ENCODE results near the gene RASL11B.

RASL11B gene

DNA sequence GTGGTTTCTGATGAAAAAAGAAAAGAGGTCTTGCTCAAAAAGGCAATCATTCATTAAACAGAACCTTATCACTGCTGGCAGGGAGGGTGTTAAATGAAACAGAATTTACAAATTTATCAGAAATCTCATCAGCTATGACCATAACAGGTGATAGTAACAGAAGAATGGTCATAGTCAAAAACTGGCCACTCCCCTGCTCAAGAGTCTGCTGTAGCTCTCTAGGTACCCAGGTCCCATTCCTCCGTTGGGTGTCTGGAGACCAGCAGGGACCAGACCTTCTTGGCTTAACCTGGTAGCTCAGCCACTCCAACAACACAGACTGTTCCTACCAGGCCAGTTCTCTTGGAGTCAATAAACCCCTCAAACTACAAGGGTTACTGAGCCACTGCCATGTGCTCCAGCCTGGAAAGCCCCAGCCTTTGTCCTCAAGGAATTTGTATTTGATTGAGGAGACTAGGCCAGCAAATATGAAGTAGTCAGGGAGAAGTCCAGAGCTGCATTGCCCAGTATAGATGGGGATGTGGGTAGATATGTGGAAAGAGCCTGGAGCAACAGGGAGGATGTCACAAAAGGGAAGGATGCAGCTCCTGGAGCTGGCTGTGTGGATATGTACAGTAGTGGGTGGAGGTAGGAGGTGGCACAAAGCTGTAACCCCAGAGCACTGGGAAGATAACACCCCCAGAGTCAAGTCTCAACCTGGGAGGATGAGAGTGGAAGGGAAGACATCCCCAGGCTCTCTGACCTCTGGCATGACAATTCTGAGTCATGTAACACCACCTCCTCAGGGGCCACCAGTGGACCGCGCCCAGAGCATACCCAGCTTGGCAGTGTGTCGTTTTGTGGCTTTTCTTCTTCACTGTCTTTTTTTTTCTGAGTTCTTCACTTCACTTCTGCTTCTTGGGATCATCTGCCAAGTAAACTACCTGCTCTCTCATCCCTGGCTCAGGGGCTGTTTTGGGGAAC, 21.9 kb downstream of the RASL11B start:
- TF ChIP-seq EZH2phosphoT487 (IDR thresholded peaks at IDR 0.05; ENCODE audit: low read depth), result no peak
- Histone ChIP-seq H3K4me2 (ENCODE audit: low read length) (no peak overlapping the region), H3K4me3 (ENCODE audit: low read length) (no peak overlapping the region), H3K27me3 (ENCODE audit: low read depth, low read length) (no peaks in the 10 kb centered on the region), H3K27ac (ENCODE audit: low read length) (no peak overlapping the region), H4K20me1 (ENCODE audit: insufficient read depth, low read length) (no peaks in the 10 kb centered on the region), H2AFZ (ENCODE audit: low read depth, low read length) (no peak overlapping the region), H3K36me3 (replicated peaks; ENCODE audit: low read depth, low read length) (no peaks in the 10 kb centered on the region), H3K79me2 (ENCODE audit: low read length) (no peaks in the 10 kb centered on the region), H3K4me1 (ENCODE audit: low read length) (no peaks in the 10 kb centered on the region), H3K9me3 (ENCODE audit: insufficient read depth, low read length) (no peaks in the 10 kb centered on the region), H3K9ac (ENCODE audit: low read length) (no peak overlapping the region)

DNA sequence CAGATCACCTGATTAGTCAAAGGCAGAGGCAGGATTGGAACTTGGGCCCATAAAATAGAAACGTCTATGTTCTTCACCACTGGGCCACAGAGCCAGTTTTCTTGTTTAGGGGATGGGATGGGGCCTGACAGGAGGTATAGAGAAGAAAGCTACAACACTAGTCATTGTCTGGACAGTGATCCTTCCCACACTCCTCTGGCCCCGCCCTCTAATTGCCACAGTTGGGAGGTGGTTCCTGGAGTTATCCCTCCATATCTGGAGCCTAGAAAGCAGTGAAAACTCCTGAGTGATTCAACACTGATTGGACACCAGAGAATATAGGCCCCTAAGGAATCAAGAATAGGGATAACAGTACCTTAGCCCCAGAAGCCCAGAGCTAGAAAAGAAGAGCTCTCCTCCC, 22.9 kb downstream of the RASL11B start:
- Histone ChIP-seq H3K9me3 (ENCODE audit: insufficient read depth, low read length) (no peaks in the 10 kb centered on the region), H2AFZ (ENCODE audit: low read depth, low read length) (no peak overlapping the region), H3K27me3 (ENCODE audit: low read depth, low read length) (no peaks in the 10 kb centered on the region), H3K36me3 (replicated peaks; ENCODE audit: low read depth, low read length) (peaks cover 3% of the 10 kb centered on the region), H3K4me1 (ENCODE audit: low read length) (no peaks in the 10 kb centered on the region), H3K4me3 (ENCODE audit: low read length) (no peak overlapping the region), H3K4me2 (ENCODE audit: low read length) (no peak overlapping the region), H3K79me2 (ENCODE audit: low read length) (no peaks in the 10 kb centered on the region), H3K27ac (ENCODE audit: low read length) (no peak overlapping the region), H3K9ac (ENCODE audit: low read length) (no peak overlapping the region), H4K20me1 (ENCODE audit: insufficient read depth, low read length) (no peaks in the 10 kb centered on the region)
- no peak for TF ChIP-seq EZH2phosphoT487 (IDR thresholded peaks at IDR 0.05; ENCODE audit: low read depth)
- TF ChIP-seq, protein P1, sequence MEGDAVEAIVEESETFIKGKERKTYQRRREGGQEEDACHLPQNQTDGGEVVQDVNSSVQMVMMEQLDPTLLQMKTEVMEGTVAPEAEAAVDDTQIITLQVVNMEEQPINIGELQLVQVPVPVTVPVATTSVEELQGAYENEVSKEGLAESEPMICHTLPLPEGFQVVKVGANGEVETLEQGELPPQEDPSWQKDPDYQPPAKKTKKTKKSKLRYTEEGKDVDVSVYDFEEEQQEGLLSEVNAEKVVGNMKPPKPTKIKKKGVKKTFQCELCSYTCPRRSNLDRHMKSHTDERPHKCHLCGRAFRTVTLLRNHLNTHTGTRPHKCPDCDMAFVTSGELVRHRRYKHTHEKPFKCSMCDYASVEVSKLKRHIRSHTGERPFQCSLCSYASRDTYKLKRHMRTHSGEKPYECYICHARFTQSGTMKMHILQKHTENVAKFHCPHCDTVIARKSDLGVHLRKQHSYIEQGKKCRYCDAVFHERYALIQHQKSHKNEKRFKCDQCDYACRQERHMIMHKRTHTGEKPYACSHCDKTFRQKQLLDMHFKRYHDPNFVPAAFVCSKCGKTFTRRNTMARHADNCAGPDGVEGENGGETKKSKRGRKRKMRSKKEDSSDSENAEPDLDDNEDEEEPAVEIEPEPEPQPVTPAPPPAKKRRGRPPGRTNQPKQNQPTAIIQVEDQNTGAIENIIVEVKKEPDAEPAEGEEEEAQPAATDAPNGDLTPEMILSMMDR (IDR thresholded peaks at IDR 0.05; ENCODE audit: low read depth, low read length), result no peak

DNA sequence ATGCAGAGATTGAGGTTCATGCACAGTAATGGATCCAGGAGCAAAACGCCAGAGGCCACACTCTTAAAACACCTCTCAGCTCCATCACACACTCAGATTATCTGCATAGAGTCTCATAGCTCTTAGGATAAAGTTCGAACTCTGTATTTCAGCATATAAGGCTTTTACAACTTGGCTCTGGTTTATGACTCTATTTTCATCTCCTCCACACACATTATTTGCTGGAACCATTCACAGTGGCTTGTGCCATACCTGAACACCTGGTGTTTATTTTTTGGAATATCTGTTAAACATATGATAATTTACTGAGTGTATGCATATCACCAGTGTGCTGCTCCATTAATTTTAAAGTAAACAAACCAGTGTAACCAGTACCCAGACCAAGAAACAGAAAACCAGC, 27.2 kb downstream of the RASL11B start:
- Histone ChIP-seq H3K9me3 (ENCODE audit: insufficient read depth, low read length) (no peaks in the 10 kb centered on the region), H3K36me3 (replicated peaks; ENCODE audit: low read depth, low read length) (peaks cover 3% of the 10 kb centered on the region), H3K9ac (ENCODE audit: low read length) (no peak overlapping the region), H3K27ac (ENCODE audit: low read length) (no peak overlapping the region), H3K4me3 (ENCODE audit: low read length) (no peak overlapping the region), H2AFZ (ENCODE audit: low read depth, low read length) (no peak overlapping the region), H4K20me1 (ENCODE audit: insufficient read depth, low read length) (no peaks in the 10 kb centered on the region), H3K27me3 (ENCODE audit: low read depth, low read length) (no peaks in the 10 kb centered on the region), H3K4me2 (ENCODE audit: low read length) (no peak overlapping the region), H3K4me1 (ENCODE audit: low read length) (no peaks in the 10 kb centered on the region), H3K79me2 (ENCODE audit: low read length) (no peaks in the 10 kb centered on the region)
- no peak for TF ChIP-seq EZH2phosphoT487 (IDR thresholded peaks at IDR 0.05; ENCODE audit: low read depth)
- TF ChIP-seq, protein P1 (IDR thresholded peaks at IDR 0.05; ENCODE audit: low read depth, low read length), result no peak

GRCh38 chr4:52889778-52890520, 27.8 kb downstream of the RASL11B start:
- H3K9me3 ChIP-seq (ENCODE audit: insufficient read depth, low read length), result no peaks in the 10 kb centered on the region
- H2AFZ ChIP-seq (ENCODE audit: low read depth, low read length), result no peak overlapping the region
- TF ChIP-seq, protein P1 (IDR thresholded peaks at IDR 0.05; ENCODE audit: low read depth, low read length), result no peak
- TF ChIP-seq EZH2phosphoT487 (IDR thresholded peaks at IDR 0.05; ENCODE audit: low read depth), result no peak
- no peaks in the 10 kb centered on the region for H4K20me1 ChIP-seq (ENCODE audit: insufficient read depth, low read length)
- H3K4me1 ChIP-seq (ENCODE audit: low read length), result no peaks in the 10 kb centered on the region
- H3K9ac ChIP-seq (ENCODE audit: low read length), result no peak overlapping the region
- no peaks in the 10 kb centered on the region for H3K27me3 ChIP-seq (ENCODE audit: low read depth, low read length)
- no peaks in the 10 kb centered on the region for H3K79me2 ChIP-seq (ENCODE audit: low read length)
- no peak overlapping the region for H3K4me2 ChIP-seq (ENCODE audit: low read length)
- H3K36me3 ChIP-seq (replicated peaks; ENCODE audit: low read depth, low read length), result peaks cover 3% of the 10 kb centered on the region
- H3K27ac ChIP-seq (ENCODE audit: low read length), result no peak overlapping the region
- no peak overlapping the region for H3K4me3 ChIP-seq (ENCODE audit: low read length)

Measured in OCI-LY3 (cell line).